Peyer's patch (tissue), 4 donors: Measurements from ENCODE around the gene SHB. TPM values are rescaled to one million over a fixed set of nuclear protein-coding genes. Genes with fewer than 3 reads are reported as not detected.

Experiments
- DNase-seq, 3 donors: peaks; one replicate each; pipeline ENCODE4 v3.0.0-alpha.2; 2017 to 2019
- H3K27ac ChIP-seq, 4 donors: fragments of 200-600 bp; sonication (generic); one replicate each; pipeline ENCODE4 v1.5.1; 2016 to 2019
- H3K27me3 ChIP-seq, 2 donors: fragments of 200-600 bp; sonication (generic); one replicate each; pipeline ENCODE4 v1.5.1; 2019
- H3K36me3 ChIP-seq, 3 donors: fragments of 200-600 bp; sonication (generic); one replicate each; pipeline ENCODE4 v1.5.1; 2016 to 2019
- H3K4me1 ChIP-seq, 4 donors: fragments of 200-600 bp; sonication (generic); one replicate each; pipeline ENCODE4 v1.5.1; 2016 to 2019
- H3K4me3 ChIP-seq, 4 donors: fragments of 200-600 bp; sonication (generic); 1 replicate in 3 of 4; 2 replicates in 1 of 4; pipeline ENCODE4 v1.5.1; 2016 to 2019; ENCODE audit warnings: mild to moderate bottlenecking in 1 of 4
- H3K9me3 ChIP-seq, 4 donors: fragments of 200-600 bp; sonication (generic); one replicate each; pipeline ENCODE4 v1.5.1; 2016 to 2019; ENCODE audit warnings: mild to moderate bottlenecking in 1 of 4
- POLR2A ChIP-seq, 2 donors: fragments of 450-650 bp; IDR thresholded peaks; one replicate each; pipeline ENCODE4 v1.5.1; 2017; ENCODE audit warnings: antibody characterized with exemption in 2 of 2, mild to moderate bottlenecking in 2 of 2, moderate library complexity in 2 of 2
- total RNA-seq, 4 donors: library from RNA; depleted of rRNA; stranded (reverse); fragments of >200 nt; gene quantifications; one replicate each; pipeline ENCODE4 v1.1.0, GENCODE V29; 2016
- TF ChIP-seq, protein P1 (sequence below), 6 experiments: fragments of 450-650 bp in 4 of 6; fragments of 200-600 bp in 2 of 6; sonication (generic) in 1 of 6; IDR thresholded peaks; one replicate each; pipeline ENCODE4 v1.5.1; 2017 to 2019; ENCODE audit warnings: antibody characterized with exemption in 6 of 6, mild to moderate bottlenecking in 3 of 6, moderate library complexity in 1 of 6

SHB gene
- total RNA-seq, 4 donors from 2014 or later: 14.5 to 31.1 (median 25.6) TPM

- peaks cover 0 to 3% (median 0%) of the 10 kb centered on the region in 3 donors for H3K36me3 ChIP-seq
- no peak for TF ChIP-seq POLR2A (IDR thresholded peaks at IDR 0.05)
- TF ChIP-seq, protein P1, sequence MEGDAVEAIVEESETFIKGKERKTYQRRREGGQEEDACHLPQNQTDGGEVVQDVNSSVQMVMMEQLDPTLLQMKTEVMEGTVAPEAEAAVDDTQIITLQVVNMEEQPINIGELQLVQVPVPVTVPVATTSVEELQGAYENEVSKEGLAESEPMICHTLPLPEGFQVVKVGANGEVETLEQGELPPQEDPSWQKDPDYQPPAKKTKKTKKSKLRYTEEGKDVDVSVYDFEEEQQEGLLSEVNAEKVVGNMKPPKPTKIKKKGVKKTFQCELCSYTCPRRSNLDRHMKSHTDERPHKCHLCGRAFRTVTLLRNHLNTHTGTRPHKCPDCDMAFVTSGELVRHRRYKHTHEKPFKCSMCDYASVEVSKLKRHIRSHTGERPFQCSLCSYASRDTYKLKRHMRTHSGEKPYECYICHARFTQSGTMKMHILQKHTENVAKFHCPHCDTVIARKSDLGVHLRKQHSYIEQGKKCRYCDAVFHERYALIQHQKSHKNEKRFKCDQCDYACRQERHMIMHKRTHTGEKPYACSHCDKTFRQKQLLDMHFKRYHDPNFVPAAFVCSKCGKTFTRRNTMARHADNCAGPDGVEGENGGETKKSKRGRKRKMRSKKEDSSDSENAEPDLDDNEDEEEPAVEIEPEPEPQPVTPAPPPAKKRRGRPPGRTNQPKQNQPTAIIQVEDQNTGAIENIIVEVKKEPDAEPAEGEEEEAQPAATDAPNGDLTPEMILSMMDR (IDR thresholded peaks at IDR 0.05): no peak
- peak in 1 of 3 donors; percentile 47 for DNase-seq
- peaks cover 0 to 9% (median 0%) of the 10 kb centered on the region in 4 donors for H3K4me1 ChIP-seq
- H3K9me3 ChIP-seq: no peaks in the 10 kb centered on the region
- no peak overlapping the region for H3K27ac ChIP-seq
- H3K27me3 ChIP-seq: no peaks in the 10 kb centered on the region
- H3K4me3 ChIP-seq: no peak overlapping the region
Observed at GRCh38 chr9:37923796-37924427, 145.1 kb downstream of the SHB start.

DNA sequence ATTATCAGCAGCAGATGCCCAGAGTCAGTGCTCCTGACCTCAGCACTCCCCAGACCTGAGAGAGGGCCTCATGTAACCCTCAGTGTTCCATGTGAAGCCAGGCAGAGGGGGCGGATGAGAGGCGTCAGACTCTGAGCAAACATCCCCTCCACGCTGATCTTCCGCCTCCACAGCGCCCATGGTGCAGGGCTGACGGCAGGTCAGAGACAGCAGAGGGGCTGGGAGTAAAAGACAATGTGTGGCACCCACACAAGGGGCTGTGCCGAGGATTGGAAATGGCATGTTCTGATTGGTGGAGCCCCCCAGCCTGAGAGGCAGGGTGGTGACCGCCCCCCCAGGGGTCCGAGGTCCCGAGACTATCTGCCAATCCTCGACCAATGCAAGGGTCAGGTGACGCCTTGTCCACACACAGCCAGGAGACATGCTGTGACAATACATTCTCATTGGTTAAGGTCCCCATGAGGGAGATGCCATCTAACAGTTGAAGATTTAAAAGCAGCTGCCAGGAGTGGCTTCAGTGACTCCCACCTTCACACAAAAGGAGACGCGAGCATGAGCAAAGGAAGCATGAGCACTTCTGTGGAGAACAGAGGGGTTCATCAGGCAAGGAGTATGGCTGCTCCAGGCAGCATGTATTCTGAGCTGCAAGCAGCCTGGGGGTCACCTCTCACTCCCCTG is 145.8 kb downstream of the SHB start:
- TF ChIP-seq, protein P1 (IDR thresholded peaks at IDR 0.05): no peak
- TF ChIP-seq POLR2A (IDR thresholded peaks at IDR 0.05): no peak

GRCh38 chr9:37922363-37923117 is 146.5 kb downstream of the SHB start:
- no peak overlapping the region for H3K27ac ChIP-seq
- H3K27me3 ChIP-seq: no peaks in the 10 kb centered on the region
- DNase-seq: no peak
- no peaks in the 10 kb centered on the region for H3K9me3 ChIP-seq
- H3K36me3 ChIP-seq: peaks cover 0 to 9% (median 0%) of the 10 kb centered on the region in 3 donors
- TF ChIP-seq, protein P1 (IDR thresholded peaks at IDR 0.05): no peak
- no peak for TF ChIP-seq POLR2A (IDR thresholded peaks at IDR 0.05)
- H3K4me1 ChIP-seq: no peaks in the 10 kb centered on the region
- H3K4me3 ChIP-seq: no peak overlapping the region

More for the DNA sequence above, 145.8 kb downstream of the SHB start:
- Histone ChIP-seq H3K4me3 (no peak overlapping the region), H3K27me3 (no peaks in the 10 kb centered on the region), H3K36me3 (peaks cover 0 to 3% (median 0%) of the 10 kb centered on the region in 3 donors), H3K9me3 (no peaks in the 10 kb centered on the region), H3K4me1 (peaks cover 0 to 7% (median 0%) of the 10 kb centered on the region in 4 donors), H3K27ac (no peak overlapping the region)
- DNase-seq: peak in 1 of 3 donors; percentile 35

DNA sequence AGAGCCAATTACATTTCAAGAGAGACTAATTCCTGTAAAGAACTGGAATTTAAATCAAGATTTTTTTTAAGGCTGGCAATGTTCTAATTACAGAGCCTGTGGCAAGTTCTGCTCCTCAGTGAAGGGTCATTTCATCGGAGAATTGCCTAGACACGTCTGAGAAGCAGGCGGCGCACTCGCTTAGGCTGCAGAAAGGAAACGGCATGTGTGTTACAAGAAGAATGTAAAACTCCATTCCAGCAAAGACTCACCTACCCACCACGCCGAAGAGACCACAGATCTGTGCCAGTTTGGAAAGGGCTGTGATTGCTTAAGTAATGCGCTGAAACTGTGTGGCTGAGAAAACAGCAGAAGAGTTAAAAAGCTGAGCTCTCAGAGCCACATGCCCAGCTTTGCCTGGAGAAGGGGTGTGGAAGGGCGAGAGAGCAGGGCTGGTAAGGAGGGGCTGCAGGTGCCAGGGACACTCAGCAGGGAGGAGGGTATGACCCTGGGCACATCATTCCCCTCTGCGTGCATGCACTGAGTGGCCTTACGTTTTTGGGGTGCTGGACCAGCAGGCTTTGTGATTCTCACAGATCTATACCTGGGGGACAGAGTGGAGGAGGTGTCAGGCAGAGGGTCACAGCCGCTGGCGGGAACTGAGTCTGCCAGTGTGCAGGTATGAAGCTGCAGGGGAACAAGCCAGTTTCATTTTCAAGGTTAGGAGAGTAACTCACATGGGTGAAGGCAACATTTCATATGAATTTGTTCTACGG is 147.3 kb downstream of the SHB start:
- H3K4me3 ChIP-seq: no peak overlapping the region
- no peaks in the 10 kb centered on the region for H3K27me3 ChIP-seq
- peak in 1 of 3 donors; percentile 26 for DNase-seq
- no peaks in the 10 kb centered on the region for H3K9me3 ChIP-seq
- no peak overlapping the region for H3K27ac ChIP-seq
- no peak for TF ChIP-seq POLR2A (IDR thresholded peaks at IDR 0.05)
- TF ChIP-seq, protein P1 (IDR thresholded peaks at IDR 0.05): no peak
- peaks cover 0 to 15% (median 0%) of the 10 kb centered on the region in 3 donors for H3K36me3 ChIP-seq
- H3K4me1 ChIP-seq: no peaks in the 10 kb centered on the region

GRCh38 chr9:37921168-37921510 is 147.9 kb downstream of the SHB start:
- TF ChIP-seq, protein P1 (IDR thresholded peaks at IDR 0.05): no peak
- no peak for TF ChIP-seq POLR2A (IDR thresholded peaks at IDR 0.05)
- Histone ChIP-seq H3K27ac (no peak overlapping the region), H3K36me3 (peaks cover 0 to 15% (median 0%) of the 10 kb centered on the region in 3 donors), H3K27me3 (no peaks in the 10 kb centered on the region), H3K4me3 (no peak overlapping the region), H3K9me3 (no peaks in the 10 kb centered on the region), H3K4me1 (no peaks in the 10 kb centered on the region)
- peak in 1 of 3 donors; percentile 18 for DNase-seq
